Activated CD8-positive, alpha-beta memory T cell treated with anti-CD3 and anti-CD28 coated beads for 24 hours (primary cell): ENCODE measurements around the gene RBMS2.
A peak's percentile ranks its signal among the peaks of the same experiment; 100 is the strongest.

Experiments
- DNase-seq: peaks from one replicate; pipeline ENCODE4 v3.0.0-alpha.2; 2020

RBMS2 gene

GRCh38 chr12:56589783-56590182, 68.2 kb downstream of the RBMS2 start:
- DNase-seq: no peak

- DNase-seq: no peak
Measured at GRCh38 chr12:56590237-56590830, 68.7 kb downstream of the RBMS2 start.

DNA sequence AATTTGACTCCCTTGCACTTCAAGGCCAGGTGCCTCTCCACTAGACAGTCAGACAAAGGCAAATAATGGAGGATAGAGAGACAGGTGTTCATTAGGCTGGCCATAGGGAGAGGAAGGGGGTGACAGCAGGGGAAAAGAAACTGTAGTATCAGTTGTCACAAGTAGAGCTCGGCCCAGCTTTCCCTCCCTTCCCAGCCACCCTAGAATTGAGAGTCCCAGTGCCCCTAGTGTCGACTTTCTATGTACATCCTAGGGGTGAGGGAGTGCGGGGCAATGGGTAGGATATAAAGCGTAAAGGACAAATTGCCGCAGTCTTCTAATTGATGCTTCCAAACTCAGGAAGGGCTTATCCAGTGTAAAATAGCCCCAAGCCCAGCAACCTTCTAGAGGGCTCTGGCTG, 69.5 kb downstream of the RBMS2 start:
- no peak for DNase-seq

- DNase-seq: no peak
Measured at GRCh38 chr12:56591961-56592360, 70.3 kb downstream of the RBMS2 start.

DNA sequence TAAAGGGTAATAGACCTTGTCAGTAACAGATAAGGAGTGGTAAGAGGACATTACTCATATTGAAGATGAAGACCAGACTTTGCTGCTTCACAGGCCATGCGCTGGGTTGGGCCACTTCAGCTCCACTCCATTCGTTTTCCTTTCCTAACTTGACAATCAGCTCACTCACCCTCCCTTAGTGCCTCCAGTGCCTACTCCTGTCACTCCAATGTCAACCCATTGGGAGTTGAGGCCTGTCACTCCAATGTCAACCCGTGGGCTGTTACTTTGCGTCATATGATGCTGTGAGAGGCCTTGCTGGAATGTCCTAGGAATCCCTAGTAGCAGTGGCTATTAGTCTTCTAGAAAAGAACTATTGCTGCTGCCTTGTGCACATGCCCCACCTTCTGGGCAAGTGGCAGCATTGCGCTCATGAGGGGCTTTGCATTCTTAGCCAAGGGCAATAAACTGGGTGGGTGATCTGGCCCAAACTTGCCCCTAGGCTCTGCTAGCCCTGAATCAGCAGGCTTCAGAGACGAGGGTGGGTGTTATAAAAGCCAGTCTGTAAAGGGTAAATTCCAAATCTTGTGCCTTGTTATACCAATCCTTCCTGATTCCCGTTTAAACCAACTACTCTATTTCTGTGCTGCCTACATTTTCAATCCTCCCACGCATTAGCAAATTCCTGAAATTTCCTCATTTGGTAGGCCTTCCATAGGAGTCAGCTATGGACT, 72.4 kb downstream of the RBMS2 start:
- DNase-seq: peak; percentile 83

GRCh38 chr12:56596815-56597214, 75.2 kb downstream of the RBMS2 start:
- DNase-seq: no peak

GRCh38 chr12:56599041-56599440, 77.4 kb downstream of the RBMS2 start:
- DNase-seq: no peak

- DNase-seq: no peak
Measured at GRCh38 chr12:56599797-56600196, 78.2 kb downstream of the RBMS2 start.

- DNase-seq: no peak
Measured at GRCh38 chr12:56600753-56601152, 79.1 kb downstream of the RBMS2 start.

GRCh38 chr12:56601503-56601902, 79.9 kb downstream of the RBMS2 start:
- no peak for DNase-seq

DNA sequence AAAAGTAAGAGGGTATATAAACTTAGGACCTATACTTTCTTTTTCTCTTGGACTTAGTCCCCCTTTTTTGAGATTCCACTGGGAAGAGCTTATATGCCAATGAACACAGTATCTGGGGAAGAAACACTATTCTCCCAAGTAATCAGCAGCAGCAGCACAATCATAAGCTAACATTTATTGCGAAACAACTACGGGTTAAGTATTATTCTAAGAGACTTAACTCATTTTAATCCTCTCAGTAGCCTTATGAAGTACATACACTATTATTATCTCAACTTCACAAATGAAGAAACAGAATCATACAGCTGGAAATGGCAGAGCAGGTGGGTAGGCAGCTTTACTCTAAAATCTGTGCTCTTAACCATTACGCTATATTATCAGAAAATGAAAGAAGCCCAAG, 80.6 kb downstream of the RBMS2 start:
- DNase-seq: no peak

- no peak for DNase-seq
Measured at GRCh38 chr12:56604355-56604754, 82.7 kb downstream of the RBMS2 start.

GRCh38 chr12:56614627-56615026, 93.0 kb downstream of the RBMS2 start:
- DNase-seq: no peak

DNA sequence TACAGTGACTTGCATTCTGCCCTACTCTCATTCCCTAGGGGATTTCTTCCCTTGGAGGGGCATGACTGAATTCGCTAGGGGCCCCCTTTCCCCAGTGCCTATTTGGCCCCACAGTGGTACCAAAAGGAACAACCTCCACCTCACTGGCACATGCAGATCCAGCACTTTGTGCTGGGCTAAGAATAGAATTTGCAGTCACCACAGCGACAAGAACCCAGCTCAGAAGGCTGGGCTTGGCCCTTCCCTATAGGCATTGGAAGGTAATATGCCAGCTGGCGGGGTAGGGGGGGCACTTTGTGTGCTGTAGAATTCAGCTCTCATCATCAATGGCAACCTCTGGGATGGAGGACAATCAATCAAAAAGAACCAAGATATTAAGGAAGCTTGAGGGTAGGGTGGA, 94.6 kb downstream of the RBMS2 start:
- no peak for DNase-seq

GRCh38 chr12:56616925-56617324, 95.3 kb downstream of the RBMS2 start:
- DNase-seq: no peak

- DNase-seq: no peak
Measured at GRCh38 chr12:56622535-56622934, 100.9 kb downstream of the RBMS2 start.

DNA sequence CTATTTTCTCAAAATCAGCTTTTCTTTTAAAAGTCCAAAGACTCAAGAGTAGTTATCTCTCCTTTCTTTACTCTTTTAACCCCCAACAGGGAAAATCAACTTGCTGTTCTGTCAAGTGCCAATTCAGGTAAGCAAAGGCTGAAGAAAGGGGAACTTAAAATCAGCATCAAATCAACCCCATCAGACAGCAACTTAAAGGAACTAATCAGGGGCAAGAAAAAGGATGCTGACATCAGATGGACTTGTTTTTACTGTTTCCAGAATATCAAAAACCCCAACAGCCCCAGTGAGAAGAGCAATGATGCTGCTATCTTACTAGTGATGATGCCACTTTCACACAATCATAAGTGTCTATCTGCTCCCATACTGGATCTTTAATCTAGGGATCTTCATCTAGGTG, 105.1 kb downstream of the RBMS2 start:
- no peak for DNase-seq

DNA sequence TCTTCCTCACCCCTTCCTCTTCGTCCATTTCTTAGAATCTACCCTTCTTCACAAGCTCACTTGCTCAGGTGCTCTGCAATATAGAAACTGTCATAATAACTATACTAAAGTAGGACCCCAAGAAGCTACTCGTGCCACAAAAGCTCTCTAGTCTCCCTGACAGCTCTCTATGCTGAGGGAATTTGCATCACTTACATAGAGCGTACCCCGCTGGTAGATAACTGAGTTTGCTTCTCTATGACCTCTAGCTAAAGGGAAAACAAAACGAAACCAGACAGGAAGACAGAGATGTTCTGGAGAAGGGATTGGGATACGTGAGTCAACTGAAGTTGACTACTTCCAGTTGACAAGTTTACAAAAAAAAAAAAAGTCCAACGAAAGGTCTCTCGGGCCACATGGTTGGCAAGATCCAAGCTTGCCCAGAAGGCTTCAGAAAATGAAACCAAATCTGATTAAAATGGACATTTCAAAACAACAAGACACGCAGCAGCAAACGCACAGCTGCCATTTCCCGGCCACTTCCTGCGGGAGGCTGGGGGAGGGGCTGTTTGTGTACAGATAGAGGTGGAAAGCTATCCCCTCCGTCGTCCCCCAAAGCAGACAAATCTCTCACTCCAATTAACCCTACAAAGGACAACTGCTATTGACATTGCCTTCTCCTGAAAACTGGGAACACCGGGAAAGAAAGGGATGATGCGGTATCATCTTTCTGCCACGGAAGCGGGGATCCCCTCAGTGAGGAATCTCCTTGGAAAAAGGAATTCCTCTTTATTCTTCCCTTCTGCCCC, 107.2 kb downstream of the RBMS2 start:
- DNase-seq: peak; percentile 77

DNA sequence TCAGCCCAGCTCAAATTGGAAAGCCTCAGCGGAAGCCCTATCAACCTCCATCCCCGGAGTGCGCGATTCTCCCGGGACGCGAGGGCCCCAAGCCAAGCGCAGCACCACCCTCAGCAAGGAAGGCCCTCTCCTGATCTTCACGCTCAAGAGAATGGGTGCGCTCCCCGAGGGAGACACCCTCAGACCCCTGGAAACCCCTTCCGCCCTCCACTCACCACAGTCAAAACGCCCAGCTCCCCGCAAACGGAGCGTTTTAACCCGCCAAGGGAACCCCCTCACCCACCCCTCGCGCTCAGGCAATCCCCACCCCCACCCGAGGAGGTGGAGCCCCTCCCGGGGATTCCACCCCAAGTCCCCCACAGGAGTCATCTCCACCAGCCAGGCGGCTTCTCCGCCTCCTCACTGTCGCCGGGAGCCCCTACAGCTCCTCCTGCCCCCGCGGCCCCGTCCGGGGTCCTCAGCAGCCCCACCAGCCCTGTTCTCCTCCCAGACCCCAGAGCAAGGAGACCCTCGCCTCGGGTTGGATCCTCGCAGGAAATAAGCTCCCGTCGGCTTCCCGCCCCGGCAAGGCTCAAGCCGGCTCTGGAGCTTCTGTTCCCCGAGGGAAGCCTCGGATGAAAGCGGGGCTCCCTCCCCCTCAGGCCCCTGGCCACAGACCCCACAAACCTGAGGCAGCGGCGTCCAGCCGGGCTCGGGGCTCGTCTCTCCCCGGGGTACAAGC, 108.0 kb downstream of the RBMS2 start:
- DNase-seq: peak; percentile 78

- DNase-seq: peak; percentile 91
Measured at GRCh38 chr12:56630180-56630632, 108.6 kb downstream of the RBMS2 start, which contains the start of gene BAZ2A. TSS of gene BAZ2A (minus strand) at chr12:56630326. CDS start at chr12:56617530, 12,796 bp downstream.

DNA sequence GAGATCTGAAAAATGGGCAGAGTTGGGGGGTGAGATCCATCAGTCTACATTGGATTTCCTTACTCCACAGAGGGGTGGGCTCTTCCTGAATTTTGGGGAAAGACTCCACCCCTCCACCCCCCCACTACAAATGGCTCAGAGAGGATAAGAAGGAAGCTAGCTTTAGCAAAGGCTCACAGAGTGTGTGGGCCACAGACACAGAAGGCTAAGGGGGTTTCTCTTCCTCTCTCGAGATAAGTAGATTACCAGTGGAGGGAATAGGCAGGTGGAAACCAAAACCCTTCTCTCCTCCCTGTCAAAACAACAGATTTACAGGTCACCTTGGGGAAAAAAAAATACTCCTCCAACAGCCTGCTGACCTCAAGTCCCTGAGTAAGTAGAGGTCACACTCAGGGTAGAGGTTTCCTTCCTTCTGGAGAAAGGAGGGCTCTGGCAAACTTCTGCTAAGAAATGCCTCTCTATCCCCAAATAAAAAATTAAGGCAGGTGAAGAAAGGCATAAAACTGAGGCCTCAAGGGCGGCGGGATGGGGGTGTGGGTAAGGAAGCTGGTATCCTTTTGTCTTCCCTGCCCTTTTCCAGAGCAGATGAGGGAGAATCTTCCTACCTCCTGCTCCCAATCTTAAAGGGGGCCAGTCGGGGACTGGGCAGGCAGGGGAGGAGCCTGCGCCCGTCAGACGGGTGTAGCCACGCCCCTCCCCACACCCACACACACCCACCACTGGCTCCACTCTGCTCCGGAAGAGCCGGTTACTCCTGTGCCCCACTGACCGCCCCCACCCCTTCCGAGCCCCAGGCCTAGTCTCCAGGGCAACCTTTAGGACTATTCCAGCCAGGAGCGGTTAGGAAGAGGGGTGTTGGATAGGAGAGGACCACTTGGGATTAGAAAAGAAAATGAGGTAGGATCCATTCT, 110.4 kb downstream of the RBMS2 start:
- peak; percentile 82 for DNase-seq
